ENCODE data around the gene SLC17A9. TPM values are rescaled to one million over a fixed set of nuclear protein-coding genes. Genes with fewer than 3 reads are reported as not detected.
A peak's percentile ranks its signal among the peaks of the same experiment; 100 is the strongest.

Gene SLC17A9
- total and polyA plus RNA-seq, 7 experiments from 2014 or later, result 0.44 to 12.6 (median 3.5) TPM

- DNase-seq (peak; percentile 48 to 91 (median 75)), ATAC-seq (peak; percentile 87)
- Mint-ChIP-seq H3K9me3 (peaks cover 0 to 1% (median 0%) of the 10 kb centered on the region in 11 donors), H3K36me3 (no peaks in the 10 kb centered on the region), H3K27me3 (peaks cover 16 to 73% (median 44%) of the 10 kb centered on the region in 5 donors), H3K4me3 (peak overlapping the region; percentile 64 to 83 (median 74)), H3K4me1 (peaks cover 16 to 51% (median 29%) of the 10 kb centered on the region in 7 donors), H3K27ac (peak overlapping the region in 7 of 9 donors; percentile 69 to 93 (median 79))
- H3K4me1 ChIP-seq (ENCODE audit: control insufficient read depth in 2 of 2, insufficient read depth in 2 of 2, low read length in 2 of 2), result peaks cover 31 to 50% of the 10 kb centered on the region in 2 donors
- H3K27ac ChIP-seq (ENCODE audit: low read depth, low read length), result no peak overlapping the region
- no peaks in the 10 kb centered on the region for H3K9me3 ChIP-seq (ENCODE audit: control insufficient read depth in 2 of 3, low read length in 3 of 3)
- H3K36me3 ChIP-seq (ENCODE audit: control insufficient read depth in 2 of 3, insufficient read depth in 3 of 3, low read length in 3 of 3), result no peaks in the 10 kb centered on the region
- peaks cover 11 to 28% of the 10 kb centered on the region in 2 donors for H3K27me3 ChIP-seq (ENCODE audit: control insufficient read depth in 2 of 2, insufficient read depth in 2 of 2, low read length in 2 of 2)
- intact Hi-C loops (cut with micrococcal nuclease), result no loop called here
- peak overlapping the region; percentile 57 for H3K4me3 ChIP-seq (ENCODE audit: low read length)
- ChIA-PET CTCF (interaction anchor here (1.6 to 4.0 kb wide), 2 partner anchors 24 to 31 kb away, joined by 5 to 15 read pairs; no protein-coding TSS in a partner anchor), POLR2A (interaction anchor here (0.5 to 1.3 kb wide), 3 partner anchors 84 to 590 kb away, joined by 3 read pairs; no protein-coding TSS in a partner anchor)
Observed at GRCh38 chr20:62977613-62978560, 25.4 kb downstream of the SLC17A9 start.

GRCh38 chr20:62978561-62978943 lies 26.0 kb downstream of the SLC17A9 start:
- POLR2A ChIA-PET, result interaction anchor here (0.5 kb wide), 1 partner anchor 591 kb away, joined by 3 read pairs; no protein-coding TSS in a partner anchor
- peak overlapping the region; percentile 57 for H3K4me3 ChIP-seq (ENCODE audit: low read length)
- H3K9me3 ChIP-seq (ENCODE audit: control insufficient read depth in 2 of 3, low read length in 3 of 3), result no peaks in the 10 kb centered on the region
- intact Hi-C loops (cut with micrococcal nuclease), result no loop called here
- no peak for ATAC-seq
- Mint-ChIP-seq H3K27ac (peak overlapping the region in 5 of 9 donors; percentile 69 to 93 (median 84)), H3K27me3 (peaks cover 16 to 72% (median 43%) of the 10 kb centered on the region in 5 donors), H3K9me3 (peaks cover 0 to 1% (median 0%) of the 10 kb centered on the region in 11 donors), H3K4me1 (peaks cover 16 to 55% (median 32%) of the 10 kb centered on the region in 7 donors), H3K4me3 (peak overlapping the region; percentile 29 to 83 (median 72)), H3K36me3 (no peaks in the 10 kb centered on the region)
- H3K36me3 ChIP-seq (ENCODE audit: control insufficient read depth in 2 of 3, insufficient read depth in 3 of 3, low read length in 3 of 3), result no peaks in the 10 kb centered on the region
- H3K27ac ChIP-seq (ENCODE audit: low read depth, low read length), result no peak overlapping the region
- H3K27me3 ChIP-seq (ENCODE audit: control insufficient read depth in 2 of 2, insufficient read depth in 2 of 2, low read length in 2 of 2), result peaks cover 9 to 28% of the 10 kb centered on the region in 2 donors
- DNase-seq, result no peak
- CTCF ChIA-PET, result interaction anchor here (1.9 to 4.0 kb wide), 2 partner anchors 8 to 30 kb away, joined by 4 to 15 read pairs; no protein-coding TSS in a partner anchor
- peaks cover 31 to 46% of the 10 kb centered on the region in 2 donors for H3K4me1 ChIP-seq (ENCODE audit: control insufficient read depth in 2 of 2, insufficient read depth in 2 of 2, low read length in 2 of 2)

DNA sequence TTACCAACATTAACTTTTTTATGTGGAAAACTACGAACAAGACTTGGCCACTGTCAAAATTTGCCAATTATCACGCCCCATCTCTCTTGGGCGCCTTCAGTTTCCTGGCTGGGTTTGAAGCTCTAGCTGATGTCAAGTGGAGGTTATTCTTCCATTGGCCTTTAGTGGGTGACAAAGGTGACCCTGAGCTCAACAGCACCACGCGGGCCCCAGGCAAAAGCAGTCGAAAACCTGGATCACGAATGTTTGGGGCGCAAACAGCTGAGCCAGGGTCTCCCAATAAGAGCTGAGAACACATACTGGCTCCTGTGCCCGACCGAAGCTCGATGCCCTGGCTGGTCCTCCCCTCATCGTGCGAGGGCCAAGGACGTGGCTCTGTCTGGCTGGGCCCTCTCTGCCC lies 26.8 kb downstream of the SLC17A9 start:
- CTCF ChIA-PET, result interaction anchor here (1.9 to 4.0 kb wide), 2 partner anchors 9 to 29 kb away, joined by 4 to 15 read pairs; no protein-coding TSS in a partner anchor
- Histone ChIP-seq H3K4me3 (ENCODE audit: low read length) (no peak overlapping the region), H3K36me3 (ENCODE audit: control insufficient read depth in 2 of 3, insufficient read depth in 3 of 3, low read length in 3 of 3) (no peaks in the 10 kb centered on the region), H3K4me1 (ENCODE audit: control insufficient read depth in 2 of 2, insufficient read depth in 2 of 2, low read length in 2 of 2) (peaks cover 31 to 46% of the 10 kb centered on the region in 2 donors), H3K9me3 (ENCODE audit: control insufficient read depth in 2 of 3, low read length in 3 of 3) (no peaks in the 10 kb centered on the region), H3K27ac (ENCODE audit: low read depth, low read length) (no peak overlapping the region), H3K27me3 (ENCODE audit: control insufficient read depth in 2 of 2, insufficient read depth in 2 of 2, low read length in 2 of 2) (peaks cover 9 to 24% of the 10 kb centered on the region in 2 donors)
- intact Hi-C loops (cut with micrococcal nuclease), result no loop called here
- Mint-ChIP-seq H3K27me3 (peaks cover 12 to 72% (median 37%) of the 10 kb centered on the region in 5 donors), H3K4me1 (peaks cover 16 to 55% (median 33%) of the 10 kb centered on the region in 7 donors), H3K27ac (peak overlapping the region in 4 of 9 donors; percentile 14 to 73 (median 64)), H3K36me3 (no peaks in the 10 kb centered on the region), H3K9me3 (no peaks in the 10 kb centered on the region), H3K4me3 (peak overlapping the region in 2 of 10 donors; percentile 18 to 33)
- POLR2A ChIA-PET, result interaction anchor here (1.0 kb wide), 1 partner anchor 42 kb away, joined by 3 read pairs; no protein-coding TSS in a partner anchor
- ATAC-seq (no peak), DNase-seq (no peak)

DNA sequence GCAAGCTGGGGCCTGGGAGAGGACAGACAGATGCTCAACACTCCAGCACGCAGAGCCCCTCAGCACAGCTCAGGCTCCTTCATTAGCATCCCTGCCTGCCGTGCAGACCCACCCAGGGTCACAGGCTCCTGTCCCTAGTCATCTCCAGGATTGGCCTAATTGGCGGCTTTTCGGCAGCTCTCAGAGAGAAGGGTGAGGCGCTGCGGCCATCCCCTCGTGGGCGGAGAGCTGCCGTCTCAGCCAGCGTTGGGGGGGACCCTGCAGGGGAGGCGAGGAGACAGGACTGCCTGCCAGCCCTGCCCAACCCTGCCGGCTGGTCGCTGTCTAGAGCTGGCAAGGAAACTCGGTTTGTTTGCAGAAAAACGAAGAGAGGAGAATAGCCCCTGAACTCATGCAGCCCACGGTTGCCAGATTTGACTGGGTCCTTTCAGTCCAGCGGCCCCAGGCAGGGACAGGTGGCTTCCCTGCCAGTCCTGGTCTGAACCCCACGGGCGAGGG lies 27.4 kb downstream of the SLC17A9 start:
- POLR2A ChIA-PET, result interaction anchor here (0.7 to 1.0 kb wide), 3 partner anchors 29 to 118 kb away, joined by 3 read pairs; partner anchors contain the start of gene TCFL5

DNA sequence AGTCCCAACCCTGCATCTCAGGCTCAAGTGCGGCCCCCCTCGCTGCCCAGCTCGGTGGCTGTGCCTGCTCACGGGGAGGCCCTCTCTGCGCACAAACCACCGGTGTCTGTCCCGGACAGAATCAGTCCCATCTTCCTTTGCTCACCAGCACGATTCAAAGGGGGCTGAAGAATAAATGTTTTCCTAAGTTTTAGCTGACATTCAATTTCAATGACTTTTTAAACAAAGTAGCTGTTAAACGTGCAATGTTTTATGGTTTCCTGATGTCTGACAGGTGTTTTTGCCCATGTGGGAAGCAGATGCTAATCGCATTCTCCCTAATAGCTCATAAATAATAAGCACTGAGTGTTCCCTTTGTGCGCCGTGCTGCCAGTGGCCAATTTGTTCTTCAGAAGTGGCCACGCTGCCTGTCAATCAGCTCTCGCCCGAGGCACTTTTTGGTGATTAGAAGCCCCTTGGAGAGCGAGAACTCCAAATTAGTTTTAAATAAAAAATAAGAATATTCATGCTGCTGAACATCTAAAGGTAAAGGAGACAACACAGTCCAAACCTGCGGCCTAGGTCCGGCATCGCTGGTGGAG lies 28.0 kb downstream of the SLC17A9 start:
- intact Hi-C loops (cut with micrococcal nuclease), result no loop called here
- Mint-ChIP-seq H3K27me3 (peaks cover 5 to 67% (median 30%) of the 10 kb centered on the region in 5 donors), H3K9me3 (no peaks in the 10 kb centered on the region), H3K4me3 (peak overlapping the region in 9 of 10 donors; percentile 12 to 75 (median 32)), H3K36me3 (no peaks in the 10 kb centered on the region), H3K27ac (peak overlapping the region in 1 of 9 donors; percentile 36), H3K4me1 (peaks cover 16 to 55% (median 33%) of the 10 kb centered on the region in 7 donors)
- Histone ChIP-seq H3K27ac (ENCODE audit: low read depth, low read length) (no peak overlapping the region), H3K27me3 (ENCODE audit: control insufficient read depth in 2 of 2, insufficient read depth in 2 of 2, low read length in 2 of 2) (peaks cover 9 to 18% of the 10 kb centered on the region in 2 donors), H3K9me3 (ENCODE audit: control insufficient read depth in 2 of 3, low read length in 3 of 3) (no peaks in the 10 kb centered on the region), H3K36me3 (ENCODE audit: control insufficient read depth in 2 of 3, insufficient read depth in 3 of 3, low read length in 3 of 3) (no peaks in the 10 kb centered on the region), H3K4me3 (ENCODE audit: low read length) (no peak overlapping the region), H3K4me1 (ENCODE audit: control insufficient read depth in 2 of 2, insufficient read depth in 2 of 2, low read length in 2 of 2) (peaks cover 31 to 46% of the 10 kb centered on the region in 2 donors)
- ATAC-seq (no peak), DNase-seq (no peak)
- CTCF ChIA-PET, result interaction anchor here (1.1 to 4.0 kb wide), 3 partner anchors 10 to 62 kb away, joined by 3 to 15 read pairs (median 4); no protein-coding TSS in a partner anchor
- POLR2A ChIA-PET, result interaction anchor here (0.7 to 1.0 kb wide), 3 partner anchors 16 to 119 kb away, joined by 3 read pairs; partner anchors contain the start of gene TCFL5

More for the DNA sequence above, 27.4 kb downstream of the SLC17A9 start:
- Histone ChIP-seq H3K27me3 (ENCODE audit: control insufficient read depth in 2 of 2, insufficient read depth in 2 of 2, low read length in 2 of 2) (peaks cover 9 to 18% of the 10 kb centered on the region in 2 donors), H3K4me1 (ENCODE audit: control insufficient read depth in 2 of 2, insufficient read depth in 2 of 2, low read length in 2 of 2) (peaks cover 31 to 46% of the 10 kb centered on the region in 2 donors), H3K9me3 (ENCODE audit: control insufficient read depth in 2 of 3, low read length in 3 of 3) (no peaks in the 10 kb centered on the region), H3K27ac (ENCODE audit: low read depth, low read length) (no peak overlapping the region), H3K4me3 (ENCODE audit: low read length) (no peak overlapping the region), H3K36me3 (ENCODE audit: control insufficient read depth in 2 of 3, insufficient read depth in 3 of 3, low read length in 3 of 3) (no peaks in the 10 kb centered on the region)
- ATAC-seq, result no peak
- peaks cover 16 to 55% (median 33%) of the 10 kb centered on the region in 7 donors for H3K4me1 Mint-ChIP-seq
- no peak for DNase-seq
- H3K4me3 Mint-ChIP-seq, result peak overlapping the region in 9 of 10 donors; percentile 12 to 75 (median 23)
- H3K27ac Mint-ChIP-seq, result peak overlapping the region in 1 of 9 donors; percentile 73
- H3K9me3 Mint-ChIP-seq, result no peaks in the 10 kb centered on the region
- H3K27me3 Mint-ChIP-seq, result peaks cover 6 to 70% (median 31%) of the 10 kb centered on the region in 5 donors
- H3K36me3 Mint-ChIP-seq, result no peaks in the 10 kb centered on the region
- intact Hi-C loops (cut with micrococcal nuclease), result no loop called here
- CTCF ChIA-PET, result interaction anchor here (1.9 to 4.0 kb wide), 2 partner anchors 10 to 29 kb away, joined by 4 to 15 read pairs; no protein-coding TSS in a partner anchor
